ENCODE measurements around the gene MFAP5.

Gene MFAP5

GRCh38 chr12:8662593-8662992 lies at the start of gene MFAP5:
Gene MFAP5 (minus strand): TSS chr12:8662826. CDS start chr12:8662104, 722 bp downstream.
- no peak for DNase-seq

GRCh38 chr12:8709124-8709830 lies 46.7 kb upstream of the MFAP5 start:
- no peak for DNase-seq

- no peak for DNase-seq
Observed at GRCh38 chr12:8702159-8702558, 39.5 kb upstream of the MFAP5 start.

- no peak for DNase-seq
Observed at GRCh38 chr12:8701046-8701660, 38.5 kb upstream of the MFAP5 start.

GRCh38 chr12:8699714-8700113 lies 37.1 kb upstream of the MFAP5 start:
- no peak for DNase-seq

- DNase-seq = no peak
Observed at GRCh38 chr12:8698879-8699278, 36.3 kb upstream of the MFAP5 start.

- no peak for DNase-seq
Observed at GRCh38 chr12:8698132-8698851, 35.7 kb upstream of the MFAP5 start.

GRCh38 chr12:8697476-8698131 lies 35.0 kb upstream of the MFAP5 start, which contains the start of gene RIMKLB:
Gene RIMKLB (plus strand): TSS chr12:8697991. CDS start chr12:8713867, 15,876 bp downstream.
- no peak for DNase-seq

GRCh38 chr12:8697120-8697475 lies 34.5 kb upstream of the MFAP5 start:
- DNase-seq = no peak

GRCh38 chr12:8696442-8697090 lies 33.9 kb upstream of the MFAP5 start:
- no peak for DNase-seq

- no peak for DNase-seq
Observed at GRCh38 chr12:8695116-8695515, 32.5 kb upstream of the MFAP5 start.

GRCh38 chr12:8692573-8692972 lies 29.9 kb upstream of the MFAP5 start:
- no peak for DNase-seq

GRCh38 chr12:8689681-8690080 lies 27.1 kb upstream of the MFAP5 start:
- DNase-seq = no peak

GRCh38 chr12:8687846-8688601 lies 25.4 kb upstream of the MFAP5 start:
- DNase-seq = no peak

- no peak for DNase-seq
Observed at GRCh38 chr12:8685051-8685450, 22.4 kb upstream of the MFAP5 start.

- no peak for DNase-seq
Observed at GRCh38 chr12:8681129-8681884, 18.7 kb upstream of the MFAP5 start.

- no peak for DNase-seq
Observed at GRCh38 chr12:8680533-8680932, 17.9 kb upstream of the MFAP5 start.

- no peak for DNase-seq
Observed at GRCh38 chr12:8678661-8679111, 16.1 kb upstream of the MFAP5 start.

GRCh38 chr12:8677362-8677761 lies 14.7 kb upstream of the MFAP5 start:
- DNase-seq = no peak

GRCh38 chr12:8676651-8677050 lies 14.0 kb upstream of the MFAP5 start:
- DNase-seq = no peak

- no peak for DNase-seq
Observed at GRCh38 chr12:8675591-8676036, 13.0 kb upstream of the MFAP5 start.
